Measurements from ENCODE around the gene TRMT10C.

GRCh38 chr3:101591071-101591470 lies 29.4 kb downstream of the TRMT10C start:
- TF ChIP-seq CTCF (IDR thresholded peaks at IDR 0.05) (no peak), EZH2 (IDR thresholded peaks at IDR 0.05) (no peak), EZH2phosphoT487 (IDR thresholded peaks at IDR 0.05) (no peak)
